Colon (tissue), 2 donors: ENCODE data around the gene TSC22D1.
"Not testable (repeated sequence)": the region's sequence is repeated elsewhere in the genome, so short reads cannot be mapped to it uniquely, and the experiment has no call there.

Experiments
- FAIRE-seq: peaks from 2 replicates; lab custom pipeline; 2012; peaks lifted over from hg19 to GRCh38; lab: Jason Lieb, UNC
- donor health status: control.
- donor health status: control.

TSC22D1 gene

GRCh38 chr13:44573071-44573470 lies 3.1 kb downstream of the TSC22D1 start:
- no peak for FAIRE-seq

GRCh38 chr13:44566601-44567000 lies 9.5 kb downstream of the TSC22D1 start:
- no peak for FAIRE-seq

- no peak for FAIRE-seq
Measured at GRCh38 chr13:44565881-44566280, 10.2 kb downstream of the TSC22D1 start.

GRCh38 chr13:44564936-44565335 lies 11.2 kb downstream of the TSC22D1 start:
- no peak for FAIRE-seq

GRCh38 chr13:44562853-44563252 lies 13.3 kb downstream of the TSC22D1 start:
- not testable (repeated sequence) for FAIRE-seq

- peak; percentile 53 for FAIRE-seq
Measured at GRCh38 chr13:44561351-44561750, 14.8 kb downstream of the TSC22D1 start.

GRCh38 chr13:44557986-44558385 lies 18.1 kb downstream of the TSC22D1 start:
- no peak for FAIRE-seq

- FAIRE-seq: no peak
Measured at GRCh38 chr13:44555207-44555606, 20.9 kb downstream of the TSC22D1 start.

- FAIRE-seq: no peak
Measured at GRCh38 chr13:44549476-44549875, 26.7 kb downstream of the TSC22D1 start.

- FAIRE-seq: no peak
Measured at GRCh38 chr13:44546164-44546563, 30.0 kb downstream of the TSC22D1 start.

GRCh38 chr13:44543369-44543768 lies 32.8 kb downstream of the TSC22D1 start:
- FAIRE-seq: no peak

- FAIRE-seq: peak; percentile 21
Measured at GRCh38 chr13:44542361-44542760, 33.8 kb downstream of the TSC22D1 start.

- FAIRE-seq: no peak
Measured at GRCh38 chr13:44541601-44542000, 34.5 kb downstream of the TSC22D1 start.

GRCh38 chr13:44540761-44541434 lies 35.2 kb downstream of the TSC22D1 start:
- FAIRE-seq: no peak

GRCh38 chr13:44537248-44537647 lies 38.9 kb downstream of the TSC22D1 start:
- FAIRE-seq: no peak

- no peak for FAIRE-seq
Measured at GRCh38 chr13:44523146-44524015, 52.7 kb downstream of the TSC22D1 start.

- FAIRE-seq: no peak
Measured at GRCh38 chr13:44519642-44520041, 56.5 kb downstream of the TSC22D1 start.

- no peak for FAIRE-seq
Measured at GRCh38 chr13:44516771-44517170, 59.4 kb downstream of the TSC22D1 start.

GRCh38 chr13:44514278-44514677 lies 61.9 kb downstream of the TSC22D1 start:
- FAIRE-seq: no peak

- peak; percentile 18 for FAIRE-seq
Measured at GRCh38 chr13:44509853-44510252, 66.3 kb downstream of the TSC22D1 start.

GRCh38 chr13:44508562-44509077 lies 67.5 kb downstream of the TSC22D1 start:
- FAIRE-seq: no peak

GRCh38 chr13:44507639-44508038 lies 68.5 kb downstream of the TSC22D1 start:
- FAIRE-seq: no peak

- FAIRE-seq: no peak
Measured at GRCh38 chr13:44506719-44507118, 69.4 kb downstream of the TSC22D1 start.
